ENCODE measurements around the gene ODAD2.

Gene ODAD2

DNA sequence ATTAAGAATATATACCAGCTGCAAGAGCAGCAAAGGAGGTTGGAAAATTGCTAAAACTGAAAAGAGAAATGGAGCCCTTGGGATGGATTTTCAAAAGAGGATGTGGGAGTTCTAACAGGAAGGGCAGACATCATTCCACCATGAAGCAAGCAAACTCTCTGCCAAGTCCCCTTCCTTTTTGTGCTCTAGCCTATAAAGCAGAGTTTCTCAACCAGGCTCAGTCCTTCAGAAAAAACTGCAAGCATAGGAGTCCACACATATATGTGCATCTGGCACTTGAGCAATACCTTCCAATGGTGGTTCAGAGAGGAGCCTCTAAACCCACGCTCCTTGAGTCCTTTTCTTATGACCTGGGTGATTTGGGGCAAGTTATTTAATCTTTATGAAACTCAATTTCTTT, 154.7 kb downstream of the ODAD2 start:
- peak; percentile 16 for DNase-seq (ENCODE audit: low spot score)

DNA sequence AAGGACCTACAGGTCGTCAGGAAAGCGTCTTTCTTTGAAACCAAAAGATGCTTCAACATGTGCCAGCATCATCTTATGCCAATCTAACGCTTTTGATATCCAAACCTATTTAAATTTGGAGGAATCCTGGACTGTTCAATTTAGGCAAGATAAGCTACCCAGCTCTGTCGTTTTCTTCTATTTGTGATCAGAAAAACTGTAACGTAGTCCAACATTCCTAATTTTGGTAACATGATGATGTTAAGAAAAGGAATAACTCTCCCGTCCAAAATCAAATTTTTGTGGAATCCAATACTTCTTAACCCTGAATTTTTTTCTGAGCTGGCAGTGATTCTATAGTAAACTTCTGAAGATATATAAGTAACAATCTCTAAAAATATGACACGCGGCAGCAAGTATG, 160.0 kb downstream of the ODAD2 start:
- no peak for DNase-seq (ENCODE audit: low spot score)

GRCh38 chr10:27838361-27838760, 160.5 kb downstream of the ODAD2 start:
- no peak for DNase-seq (ENCODE audit: low spot score)

DNA sequence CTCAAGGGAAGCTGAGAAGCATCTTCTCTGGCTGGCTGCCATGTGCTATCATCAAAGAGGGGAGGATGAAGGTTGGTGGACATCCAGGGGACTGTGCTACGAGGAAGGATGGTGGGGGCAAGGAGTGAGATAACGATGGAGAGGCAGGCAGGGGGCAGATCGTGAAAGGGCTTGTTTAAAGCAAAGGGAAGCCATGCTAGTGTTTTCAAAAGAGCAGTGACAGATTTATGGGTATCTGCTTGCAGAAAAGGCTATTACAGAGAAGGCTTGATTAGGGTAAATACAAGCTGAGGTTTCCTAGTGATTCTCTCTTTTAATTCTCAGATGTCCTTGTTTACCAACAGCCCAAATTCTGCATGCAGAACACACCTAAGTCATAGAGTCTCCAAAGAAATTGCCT, 164.4 kb downstream of the ODAD2 start:
- no peak for DNase-seq (ENCODE audit: low spot score)

GRCh38 chr10:27833792-27834191, 165.1 kb downstream of the ODAD2 start:
- DNase-seq (ENCODE audit: low spot score): no peak

GRCh38 chr10:27832826-27833225, 166.1 kb downstream of the ODAD2 start:
- no peak for DNase-seq (ENCODE audit: low spot score)

DNA sequence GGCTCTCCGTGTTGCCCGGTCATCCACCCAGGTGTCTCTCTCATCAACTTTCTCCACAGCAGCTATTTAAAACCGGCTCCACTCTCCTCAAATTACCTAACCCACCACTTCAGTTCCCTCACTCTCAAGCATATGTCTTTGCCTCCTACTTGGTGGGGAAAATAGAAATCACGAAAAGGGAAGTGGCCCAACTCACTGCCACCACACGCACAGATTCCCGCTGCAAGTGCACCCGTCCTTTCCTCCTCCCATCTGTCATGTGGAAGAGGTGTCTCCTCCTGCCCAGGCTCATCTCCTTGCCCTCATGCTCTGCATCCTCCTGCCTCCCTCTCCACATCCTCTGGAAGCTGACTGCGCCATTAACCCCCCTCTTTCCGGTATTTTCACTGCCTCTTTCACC, 172.5 kb downstream of the ODAD2 start:
- peak; percentile 12 for DNase-seq (ENCODE audit: low spot score)

GRCh38 chr10:27822301-27822700, 176.6 kb downstream of the ODAD2 start:
- no peak for DNase-seq (ENCODE audit: low spot score)

DNA sequence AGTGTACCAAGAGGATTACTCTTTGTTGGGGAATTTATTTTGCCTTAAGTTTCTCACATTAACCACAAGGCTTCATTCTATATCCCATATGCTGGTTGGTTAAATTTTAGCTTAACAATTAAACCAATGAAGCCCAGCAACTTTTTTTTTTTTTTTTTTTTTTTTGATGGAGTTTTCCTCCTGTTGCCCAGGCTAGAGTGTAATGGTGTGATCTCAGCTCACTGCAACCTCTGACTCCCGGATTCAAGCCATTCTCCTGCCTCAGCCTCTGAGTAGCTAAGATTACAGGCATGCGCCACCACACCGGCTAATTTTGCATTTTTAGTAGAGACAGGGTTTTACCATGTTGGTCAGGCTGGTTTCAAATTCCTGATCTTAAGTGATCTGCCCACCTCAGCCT, 178.2 kb downstream of the ODAD2 start:
- DNase-seq (ENCODE audit: low spot score): no peak

DNA sequence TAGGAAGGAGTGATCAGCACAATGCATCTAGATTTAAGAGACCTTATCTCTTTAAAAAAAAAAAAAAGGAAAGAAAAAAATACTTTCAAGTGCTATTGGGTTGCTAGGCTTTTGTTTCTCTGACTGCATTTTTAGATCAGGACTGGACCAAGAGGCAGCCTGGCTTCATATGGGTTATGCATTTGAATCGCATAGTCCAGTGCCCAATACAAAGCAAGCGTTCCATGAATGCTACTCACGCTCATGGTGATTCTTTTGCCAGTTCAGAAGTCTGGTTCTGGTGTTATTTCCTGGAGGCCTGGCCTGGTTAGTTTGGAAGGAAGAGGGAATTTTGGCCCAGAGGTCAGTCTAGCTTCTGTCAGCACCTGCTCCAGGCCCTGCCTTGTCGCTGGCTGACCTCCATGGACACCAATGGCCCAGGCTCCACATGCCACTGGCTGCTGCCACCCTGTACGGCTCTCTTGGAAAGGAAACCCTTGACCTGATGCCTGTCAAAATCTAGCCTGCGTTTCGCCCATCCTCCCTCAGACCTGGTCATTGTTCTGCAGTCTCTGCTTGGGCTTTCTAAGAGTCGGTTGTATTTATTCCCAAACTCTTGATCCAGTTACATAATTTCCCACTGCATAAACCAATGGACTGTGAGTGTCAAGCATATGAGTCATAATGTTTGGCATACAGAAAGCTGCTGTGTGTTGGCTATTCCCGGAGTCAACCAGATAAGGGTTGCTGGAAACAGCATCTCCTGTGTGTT, 178.9 kb downstream of the ODAD2 start:
- DNase-seq (ENCODE audit: low spot score): no peak

DNA sequence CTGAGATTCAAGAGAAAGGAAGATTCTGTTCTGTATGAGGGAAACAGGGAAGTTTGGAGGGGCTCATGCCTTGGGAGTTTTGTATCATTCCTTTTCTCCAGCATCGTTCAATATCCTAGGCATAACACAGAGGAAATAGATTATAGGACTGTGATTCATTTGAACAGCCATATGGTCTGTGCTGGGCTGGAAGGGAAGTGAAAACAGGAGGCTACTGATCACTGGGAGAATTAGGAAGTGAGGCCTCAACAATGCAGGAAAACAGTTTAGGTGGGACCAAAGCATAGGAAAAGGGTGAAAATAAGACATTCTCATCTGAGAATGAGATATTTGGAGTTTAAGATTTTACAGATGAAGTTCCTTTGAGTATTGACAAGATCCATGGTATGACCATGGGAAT, 182.6 kb downstream of the ODAD2 start:
- DNase-seq (ENCODE audit: low spot score): peak; percentile 11

DNA sequence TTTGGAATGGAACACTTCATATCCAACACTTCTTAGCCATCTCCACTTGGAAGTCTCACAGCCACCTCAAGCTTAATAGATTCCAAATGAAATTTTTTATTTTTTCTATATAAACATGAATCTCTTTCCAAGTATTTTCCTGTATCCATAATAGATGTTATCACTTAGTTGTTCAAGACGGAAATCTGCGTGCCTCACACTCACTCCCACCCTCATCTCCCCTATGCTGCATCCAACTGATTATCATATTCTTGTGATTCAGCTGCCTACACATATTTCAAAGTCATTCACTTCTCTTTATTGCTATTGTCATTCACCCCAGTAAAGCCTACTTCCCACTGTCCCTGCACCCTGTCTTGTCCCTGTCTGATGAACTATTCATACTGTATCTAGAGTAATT, 183.0 kb downstream of the ODAD2 start:
- DNase-seq (ENCODE audit: low spot score): no peak

DNA sequence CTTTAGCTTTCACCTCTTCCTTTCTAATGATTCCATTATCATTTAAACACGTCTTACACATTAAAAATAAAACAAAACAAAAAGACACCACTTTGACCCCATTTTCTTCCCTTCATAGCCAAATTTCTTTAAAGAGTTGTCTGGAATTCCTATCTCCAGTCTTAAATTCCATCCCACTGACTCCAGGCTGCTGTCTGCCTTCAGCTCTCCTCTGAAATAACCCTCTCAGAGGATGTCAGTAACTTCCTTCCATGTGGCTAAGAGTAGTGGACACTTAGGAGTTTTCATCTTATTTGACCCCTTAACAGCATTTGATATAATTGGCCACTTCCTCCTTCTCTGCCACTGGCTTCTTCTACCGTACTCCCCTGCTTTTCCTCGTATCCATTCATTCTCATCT, 183.6 kb downstream of the ODAD2 start:
- DNase-seq (ENCODE audit: low spot score): no peak

GRCh38 chr10:27805180-27805579, 193.7 kb downstream of the ODAD2 start:
- DNase-seq (ENCODE audit: low spot score): no peak

DNA sequence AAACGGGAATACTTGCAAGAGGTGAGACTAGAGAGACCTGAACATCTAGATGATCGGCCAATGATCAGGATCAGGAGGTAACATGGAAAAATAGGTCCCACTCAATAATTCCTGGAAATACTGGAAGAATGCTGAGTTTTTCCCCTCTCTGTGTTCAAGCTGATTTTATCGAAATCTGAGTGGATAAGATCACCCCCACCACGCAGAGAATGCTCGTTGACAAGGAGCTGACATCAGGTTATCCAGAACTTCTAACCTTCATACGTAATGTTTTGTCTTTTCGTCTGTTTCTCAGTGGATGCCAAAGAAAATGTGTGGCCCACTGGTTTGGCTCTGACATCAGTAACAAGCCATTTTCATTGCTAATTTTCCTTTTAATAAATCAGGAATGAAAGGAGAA, 194.7 kb downstream of the ODAD2 start:
- DNase-seq (ENCODE audit: low spot score): no peak

DNA sequence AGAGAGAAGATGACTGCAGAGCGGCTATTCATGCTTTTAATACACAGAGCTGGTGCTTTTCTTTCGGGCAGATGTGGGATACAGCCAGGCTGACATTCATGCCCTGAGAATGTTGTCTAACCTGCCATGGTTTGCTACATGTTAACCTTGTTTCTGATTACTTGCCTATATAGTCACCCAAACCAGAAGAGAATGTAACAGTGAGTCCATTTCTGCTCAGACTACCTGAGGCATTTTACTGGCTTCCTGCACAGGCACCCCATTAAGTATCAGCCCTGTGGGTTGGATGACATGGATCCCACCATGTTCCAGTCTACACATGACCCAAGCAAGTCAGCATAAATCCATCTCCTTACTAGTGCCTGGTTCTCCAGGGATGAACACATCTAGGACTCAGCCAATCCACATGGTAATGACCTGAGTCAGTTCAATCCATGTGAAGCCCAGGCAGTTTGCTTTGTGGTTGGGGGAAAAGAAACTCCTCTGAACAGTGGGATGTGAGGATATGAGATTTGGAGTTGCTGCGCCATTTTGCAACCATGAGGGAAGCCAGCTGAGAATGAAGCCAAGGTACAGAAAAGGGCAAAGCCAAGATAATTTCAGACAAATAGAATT, 197.6 kb downstream of the ODAD2 start:
- no peak for DNase-seq (ENCODE audit: low spot score)

- DNase-seq (ENCODE audit: low spot score): no peak
These were observed 199.8 kb downstream of the ODAD2 start for GRCh38 chr10:27799046-27799445.

- DNase-seq (ENCODE audit: low spot score): no peak
These were observed 204.7 kb downstream of the ODAD2 start for GRCh38 chr10:27794157-27794556.

DNA sequence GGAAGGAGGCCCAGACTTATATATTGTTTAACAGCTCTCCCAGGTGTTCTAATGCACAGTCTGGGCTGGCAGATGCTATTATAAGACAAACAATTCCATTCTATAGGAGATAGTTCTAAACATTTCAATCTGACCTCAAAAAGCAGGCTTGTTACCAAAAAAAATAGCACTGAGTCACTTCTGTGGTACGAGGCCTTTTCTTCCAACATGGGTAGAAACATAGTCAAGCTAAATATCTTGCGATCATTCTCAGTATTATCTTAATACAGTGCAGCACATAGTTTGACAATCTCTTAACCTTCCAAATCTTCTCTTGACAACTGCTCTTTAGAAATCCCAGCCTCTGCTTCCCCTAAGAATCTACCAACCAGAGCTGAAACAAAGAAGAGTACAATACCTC, 206.7 kb downstream of the ODAD2 start:
- DNase-seq (ENCODE audit: low spot score): no peak

DNA sequence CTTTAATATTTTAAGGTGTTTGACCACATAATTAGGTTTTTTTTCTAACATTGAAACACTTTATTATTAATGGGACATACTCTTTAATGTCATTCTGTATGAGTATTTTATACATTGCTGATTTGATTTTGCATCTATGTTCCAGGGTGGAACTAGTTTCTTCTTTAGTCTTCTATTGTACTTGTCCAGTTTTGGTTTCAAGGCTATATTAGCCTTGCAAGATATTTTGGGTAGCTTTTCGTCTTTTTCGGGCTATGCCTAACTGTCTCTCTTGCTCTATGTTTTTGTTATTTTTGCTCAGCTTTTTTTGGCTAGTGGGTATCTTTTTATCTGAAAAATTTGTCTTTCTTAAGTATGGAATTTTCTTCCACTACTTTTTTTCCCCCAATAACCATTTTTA, 214.6 kb downstream of the ODAD2 start:
- DNase-seq (ENCODE audit: low spot score): no peak

DNA sequence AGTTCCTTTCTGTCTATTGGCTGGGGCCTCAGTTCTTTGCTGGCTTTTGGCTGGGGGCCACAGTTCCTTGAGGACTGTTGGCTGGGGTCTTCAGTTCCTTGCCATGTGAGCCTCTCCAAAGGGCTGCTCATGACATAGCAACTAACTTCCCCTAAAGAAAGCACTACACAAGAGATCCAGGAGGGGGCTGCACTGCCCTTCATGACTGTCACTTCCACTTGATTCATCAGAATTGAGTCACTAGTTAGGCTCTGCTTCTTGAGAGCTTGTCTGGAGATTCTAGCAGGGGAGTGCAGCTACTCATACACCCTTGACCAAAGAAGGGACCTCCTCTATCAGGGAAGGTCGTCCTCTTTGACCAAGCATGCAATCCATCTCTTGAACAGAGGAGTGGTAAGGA, 215.2 kb downstream of the ODAD2 start:
- DNase-seq (ENCODE audit: low spot score): no peak

DNA sequence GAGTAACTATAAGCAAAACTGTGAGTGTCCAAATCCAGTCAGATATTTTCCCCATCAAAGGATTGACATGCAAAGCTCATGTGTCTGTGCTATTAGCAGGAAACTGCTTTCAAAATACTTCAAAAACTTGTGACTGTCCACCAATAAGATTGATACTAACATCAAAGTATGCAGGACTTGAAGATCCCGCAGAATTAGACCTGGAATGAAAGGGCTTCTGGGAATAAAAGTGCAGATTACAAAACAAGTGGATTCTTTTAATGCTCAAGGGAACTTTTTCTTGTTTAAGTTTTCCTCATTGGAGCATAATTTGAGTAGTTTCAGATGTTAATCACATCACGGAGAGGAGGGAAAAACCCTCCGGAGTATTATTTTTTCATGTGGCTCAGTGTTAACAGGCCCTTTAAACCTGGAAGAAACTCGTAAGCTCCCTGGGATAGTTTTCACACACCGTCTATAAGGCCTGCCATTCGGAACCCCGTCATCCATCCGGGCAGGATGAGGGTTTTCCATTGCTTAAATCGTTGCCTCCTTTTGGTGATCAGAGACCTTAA, 219.3 kb downstream of the ODAD2 start:
- no peak for DNase-seq (ENCODE audit: low spot score)

- DNase-seq (ENCODE audit: low spot score): no peak
These were observed 224.0 kb downstream of the ODAD2 start for GRCh38 chr10:27774831-27775230.

DNA sequence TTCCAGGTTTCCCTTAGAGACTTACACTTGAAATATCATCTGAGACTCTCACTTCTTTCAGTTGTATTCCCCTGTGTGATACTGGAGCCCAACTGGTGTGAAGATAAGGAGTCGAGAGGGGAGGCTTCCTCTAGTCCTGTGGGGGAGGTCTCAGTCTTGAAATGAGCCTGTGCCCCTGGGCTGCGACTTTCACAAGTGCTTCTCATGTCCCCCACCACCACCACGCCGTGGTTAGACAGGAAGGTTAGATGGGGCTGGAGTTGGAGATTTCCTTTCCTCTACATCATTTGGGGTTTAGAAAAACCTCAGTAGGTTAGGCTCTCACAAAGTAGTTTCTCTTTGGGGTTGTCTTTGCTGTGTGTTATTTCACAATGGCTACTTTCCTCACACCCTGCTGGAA, 227.6 kb downstream of the ODAD2 start:
- DNase-seq (ENCODE audit: low spot score): no peak
